ENCODE measurements around the gene OXLD1. TPM values are rescaled to one million over a fixed set of nuclear protein-coding genes. Genes with fewer than 3 reads are reported as not detected.

The OXLD1 gene
- total and polyA plus RNA-seq, 7 donors: 15.5 to 44.9 (median 23.6) TPM

DNA sequence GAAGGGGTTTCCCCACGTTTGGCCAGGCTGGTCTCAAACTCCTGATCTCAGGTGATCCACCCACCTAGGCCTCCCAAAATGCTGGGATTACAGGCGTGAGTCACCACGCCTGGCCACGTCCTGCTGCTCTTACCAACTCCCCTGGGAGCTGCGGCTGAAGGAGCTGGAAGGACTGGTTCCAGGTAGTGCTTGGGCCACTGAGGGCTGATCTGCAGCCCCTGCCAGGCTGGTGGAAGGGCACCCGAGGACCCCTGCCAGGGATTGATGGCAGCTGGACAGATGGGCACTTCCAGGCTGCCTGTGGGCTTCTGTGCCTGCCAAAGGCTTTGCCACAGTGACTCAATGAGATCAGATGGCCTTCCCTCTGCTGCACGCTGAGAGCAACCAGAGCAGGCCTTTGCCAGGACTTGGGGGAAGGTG is 2.3 kb downstream of the OXLD1 start:
- H3K27ac ChIP-seq: no peak overlapping the region
- no peaks in the 10 kb centered on the region for H3K27me3 ChIP-seq (ENCODE audit: insufficient read depth in 3 of 3, low read length in 2 of 3)
- H3K36me3 ChIP-seq (ENCODE audit: insufficient read depth in 1 of 2, low read depth in 1 of 2): peaks cover 0 to 23% of the 10 kb centered on the region in 2 donors
- H3K9me3 ChIP-seq: no peaks in the 10 kb centered on the region
- intact Hi-C loops (cut with DNase I): no loop called here
- H3K4me3 ChIP-seq: no peak overlapping the region
- peaks cover 11% of the 10 kb centered on the region for H3K4me1 ChIP-seq
- WGBS, 3 donors: 52 to 70% (median 62%) methylated on average over 7 of the region's 7 CpGs
- no peak for ATAC-seq
- TF ChIP-seq CTCF (IDR thresholded peaks at IDR 0.05): no peak
- DNase-seq: no peak

DNA sequence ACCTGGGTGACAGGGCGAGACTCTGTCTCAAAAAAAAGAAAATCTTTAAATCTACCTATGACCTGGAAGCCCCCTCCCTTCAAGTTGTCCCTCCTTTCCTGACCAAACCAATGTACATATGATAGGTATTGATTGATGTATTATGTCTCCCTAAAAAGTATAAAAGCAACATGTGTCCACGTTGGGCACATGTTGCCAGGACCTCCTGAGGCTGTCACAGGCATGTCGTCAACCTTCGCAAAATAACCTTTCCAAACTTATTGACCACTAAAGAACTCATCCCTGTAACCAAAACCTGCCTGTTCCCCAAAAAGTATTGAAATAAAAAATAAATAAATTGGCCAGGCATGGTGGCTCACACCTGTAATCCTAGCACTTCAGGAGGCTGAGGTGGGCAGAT is 4.4 kb downstream of the OXLD1 start:
- WGBS, 3 donors: 89 to 99% (median 93%) methylated on average over 4 of the region's 4 CpGs
- intact Hi-C loops (cut with DNase I): no loop called here
- Histone ChIP-seq H3K4me3 (no peak overlapping the region), H3K36me3 (ENCODE audit: insufficient read depth in 1 of 2, low read depth in 1 of 2) (peaks cover 0 to 15% of the 10 kb centered on the region in 2 donors), H3K27me3 (ENCODE audit: insufficient read depth in 3 of 3, low read length in 2 of 3) (no peaks in the 10 kb centered on the region), H3K9me3 (no peaks in the 10 kb centered on the region), H3K27ac (no peak overlapping the region), H3K4me1 (peaks cover 14% of the 10 kb centered on the region)
- no peak for TF ChIP-seq CTCF (IDR thresholded peaks at IDR 0.05)
- DNase-seq (no peak), ATAC-seq (no peak)

DNA sequence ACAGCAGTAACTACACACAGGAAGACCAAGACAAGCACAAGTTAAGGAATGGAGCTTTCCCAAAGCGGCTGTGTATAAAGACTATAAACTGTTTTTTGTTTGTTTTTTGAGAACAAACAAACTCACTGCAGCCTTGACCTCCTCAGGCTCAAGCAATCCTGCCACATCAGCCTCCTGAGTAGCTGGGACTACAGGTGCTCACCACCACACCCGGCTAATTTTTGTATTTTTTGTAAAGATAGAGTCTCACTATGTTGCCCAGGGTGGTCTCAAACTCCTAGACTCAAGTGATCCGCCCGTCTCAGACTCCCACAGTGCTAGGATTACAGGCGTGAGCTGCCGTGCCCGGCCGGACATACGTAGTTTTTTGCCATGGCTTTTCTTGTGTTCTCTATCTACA is 6.0 kb downstream of the OXLD1 start:
- TF ChIP-seq CTCF (IDR thresholded peaks at IDR 0.05): no peak
- Histone ChIP-seq H3K4me1 (peaks cover 9% of the 10 kb centered on the region), H3K9me3 (no peaks in the 10 kb centered on the region), H3K4me3 (no peak overlapping the region), H3K27ac (no peak overlapping the region), H3K27me3 (ENCODE audit: insufficient read depth in 3 of 3, low read length in 2 of 3) (no peaks in the 10 kb centered on the region), H3K36me3 (ENCODE audit: insufficient read depth in 1 of 2, low read depth in 1 of 2) (peaks cover 0 to 15% of the 10 kb centered on the region in 2 donors)
- intact Hi-C loops (cut with DNase I): no loop called here
- ATAC-seq: no peak
- WGBS, 3 donors: 84 to 87% (median 86%) methylated on average over 9 of the region's 9 CpGs
- DNase-seq: no peak

DNA sequence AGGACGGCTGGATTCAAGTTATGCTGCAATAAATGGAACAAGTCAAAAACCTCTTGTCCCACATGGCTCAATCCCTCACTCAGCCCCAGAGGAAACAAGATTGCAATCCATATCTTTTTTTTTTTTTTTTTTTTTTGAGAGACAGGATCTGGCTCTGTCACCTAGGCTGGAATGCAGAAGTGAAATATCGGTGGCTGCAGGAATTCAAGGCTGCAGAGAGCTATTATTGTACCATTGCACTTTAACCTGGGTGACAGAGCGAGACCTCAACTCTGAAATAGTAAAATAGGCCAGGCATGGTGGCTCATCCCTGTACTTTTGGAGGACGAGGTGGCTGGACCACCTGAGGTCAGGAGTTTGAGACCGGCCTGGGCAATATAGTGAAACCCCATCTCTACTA is 7.4 kb downstream of the OXLD1 start:
- Histone ChIP-seq H3K4me1 (peaks cover 4% of the 10 kb centered on the region), H3K27ac (no peak overlapping the region), H3K27me3 (ENCODE audit: insufficient read depth in 3 of 3, low read length in 2 of 3) (no peaks in the 10 kb centered on the region), H3K4me3 (no peak overlapping the region), H3K36me3 (ENCODE audit: insufficient read depth in 1 of 2, low read depth in 1 of 2) (peaks cover 0 to 3% of the 10 kb centered on the region in 2 donors), H3K9me3 (no peaks in the 10 kb centered on the region)
- WGBS, 3 donors: 72 to 85% (median 81%) methylated on average over 5 of the region's 5 CpGs
- DNase-seq: no peak
- no peak for TF ChIP-seq CTCF (IDR thresholded peaks at IDR 0.05)
- intact Hi-C loops (cut with DNase I): no loop called here
- ATAC-seq: no peak

GRCh38 chr17:81656835-81657234 is 9.6 kb downstream of the OXLD1 start:
- Histone ChIP-seq H3K4me3 (no peak overlapping the region), H3K36me3 (ENCODE audit: insufficient read depth in 1 of 2, low read depth in 1 of 2) (no peaks in the 10 kb centered on the region), H3K9me3 (no peaks in the 10 kb centered on the region), H3K4me1 (peaks cover 4% of the 10 kb centered on the region), H3K27me3 (ENCODE audit: insufficient read depth in 3 of 3, low read length in 2 of 3) (peaks cover 0 to under 1% (median under 1%) of the 10 kb centered on the region in 3 donors), H3K27ac (no peak overlapping the region)
- DNase-seq: no peak
- intact Hi-C loops (cut with DNase I): no loop called here
- WGBS, 3 donors: 36 to 50% (median 42%) methylated on average over 4 of the region's 4 CpGs
- no peak for ATAC-seq
- TF ChIP-seq CTCF (IDR thresholded peaks at IDR 0.05): no peak
